GM12891 (cell line): ENCODE results near the gene SLC9A5.

ENCODE experiments used
- PAX5 ChIP-seq: IDR thresholded peaks from 2 replicates; pipeline ENCODE4 v1.6.1; 2011; ENCODE audit warnings: low read length, moderate library complexity, mild to moderate bottlenecking; ENCODE audit not compliant: insufficient read depth, severe bottlenecking
- POLR2A ChIP-seq: IDR thresholded peaks from 2 replicates; pipeline ENCODE4 v1.6.1; 2011; ENCODE audit warnings: low read depth, low read length, control low read depth
- POLR2AphosphoS5 ChIP-seq: IDR thresholded peaks from 2 replicates; pipeline ENCODE4 v1.6.1; 2011; ENCODE audit warnings: low read depth, low read length, control low read depth
- TAF1 ChIP-seq: IDR thresholded peaks from 2 replicates; pipeline ENCODE4 v1.6.1; 2011; ENCODE audit warnings: low read depth, low read length, control low read depth

DNA sequence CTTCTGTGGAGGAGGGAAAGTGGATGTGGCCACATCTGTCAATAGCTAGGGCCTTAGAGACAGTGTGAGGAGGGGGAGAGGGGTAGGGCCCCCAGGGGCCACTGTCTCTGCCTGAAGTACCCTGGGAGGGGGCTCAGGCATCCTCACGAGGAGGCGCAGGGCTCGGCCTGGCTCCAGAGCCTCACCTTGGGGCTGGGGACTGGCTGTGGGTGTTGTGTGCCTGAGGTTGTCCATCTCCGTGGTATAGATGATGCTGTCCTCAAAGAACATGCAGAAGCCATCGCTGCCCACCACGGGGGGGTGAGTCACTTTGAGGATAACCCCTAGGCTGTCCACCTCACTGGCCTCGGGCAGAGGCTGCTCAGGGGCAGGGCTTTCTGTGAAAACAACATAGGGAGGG is 42.7 kb downstream of the SLC9A5 start:
- TF ChIP-seq POLR2A, result no peak
- TF ChIP-seq TAF1, result no peak
- TF ChIP-seq POLR2AphosphoS5, result no peak
- no peak for TF ChIP-seq PAX5
